Frontal cortex (tissue), 1 donor: ENCODE measurements around the gene LRRC32. TPM values are rescaled to one million over a fixed set of nuclear protein-coding genes. Genes with fewer than 3 reads are reported as not detected.

ENCODE experiments used
- total RNA-seq: library from RNA; depleted of rRNA; stranded (reverse); fragments of >200 nt; gene quantifications from one replicate; pipeline ENCODE4 v1.2.3, GENCODE V29; 2014

The LRRC32 gene
- total RNA-seq, 1 donor from 2014 or later, result 0.41 TPM

Other genes with a start within 250 kb of the LRRC32 start
- gene EMSY, start 225.7 kb downstream of the LRRC32 start, total RNA-seq, result 28.9 TPM
- gene TSKU, start 112.6 kb upstream of the LRRC32 start, total RNA-seq, result 4.9 TPM
- 14.7 TPM for gene ACER3, start 190.2 kb upstream of the LRRC32 start, total RNA-seq